OCI-LY7 (cell line): ENCODE data around the gene MTHFD1L.

Experiments
- EZH2phosphoT487 ChIP-seq: fragments of 200-600 bp; sonication (generic); IDR thresholded peaks from 2 replicates; pipeline ENCODE4 v1.6.1; 2018; ENCODE audit warnings: low read depth, borderline replicate concordance, mild to moderate bottlenecking, mixed run types, antibody characterized with exemption, low read length, moderate library complexity, mixed read lengths
- TF ChIP-seq, protein P1 (sequence below): fragments of 200-600 bp; sonication (generic); conservative IDR thresholded peaks from 2 replicates; pipeline ENCODE4 v1.5.1; 2014; ENCODE audit warnings: mild to moderate bottlenecking, antibody characterized with exemption, low read length, moderate library complexity, mixed read lengths

DNA sequence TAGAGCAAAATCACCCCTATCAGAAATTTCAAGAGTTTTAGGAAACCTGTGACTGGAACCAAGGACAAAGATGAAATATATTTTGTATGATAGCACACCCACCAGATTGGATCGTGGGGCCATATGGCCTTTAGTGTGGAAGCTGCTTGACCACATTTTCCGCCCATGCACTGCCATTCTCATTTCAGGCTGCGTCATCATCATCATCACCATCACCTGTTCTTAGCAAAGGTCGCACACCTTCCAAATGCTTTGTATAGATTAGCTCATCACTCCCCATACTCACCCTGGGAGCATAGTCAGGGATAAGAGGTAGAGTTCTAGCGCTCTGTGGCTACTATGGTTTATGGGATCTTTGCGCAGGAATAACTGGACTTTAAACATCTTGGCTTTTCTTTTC lies 185.7 kb downstream of the MTHFD1L start:
- no peak for TF ChIP-seq EZH2phosphoT487
- TF ChIP-seq, protein P1, sequence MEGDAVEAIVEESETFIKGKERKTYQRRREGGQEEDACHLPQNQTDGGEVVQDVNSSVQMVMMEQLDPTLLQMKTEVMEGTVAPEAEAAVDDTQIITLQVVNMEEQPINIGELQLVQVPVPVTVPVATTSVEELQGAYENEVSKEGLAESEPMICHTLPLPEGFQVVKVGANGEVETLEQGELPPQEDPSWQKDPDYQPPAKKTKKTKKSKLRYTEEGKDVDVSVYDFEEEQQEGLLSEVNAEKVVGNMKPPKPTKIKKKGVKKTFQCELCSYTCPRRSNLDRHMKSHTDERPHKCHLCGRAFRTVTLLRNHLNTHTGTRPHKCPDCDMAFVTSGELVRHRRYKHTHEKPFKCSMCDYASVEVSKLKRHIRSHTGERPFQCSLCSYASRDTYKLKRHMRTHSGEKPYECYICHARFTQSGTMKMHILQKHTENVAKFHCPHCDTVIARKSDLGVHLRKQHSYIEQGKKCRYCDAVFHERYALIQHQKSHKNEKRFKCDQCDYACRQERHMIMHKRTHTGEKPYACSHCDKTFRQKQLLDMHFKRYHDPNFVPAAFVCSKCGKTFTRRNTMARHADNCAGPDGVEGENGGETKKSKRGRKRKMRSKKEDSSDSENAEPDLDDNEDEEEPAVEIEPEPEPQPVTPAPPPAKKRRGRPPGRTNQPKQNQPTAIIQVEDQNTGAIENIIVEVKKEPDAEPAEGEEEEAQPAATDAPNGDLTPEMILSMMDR, result no peak
